Psoas muscle (tissue), 8 donors: ENCODE results near the gene RCOR3. TPM values are rescaled to one million over a fixed set of nuclear protein-coding genes. Genes with fewer than 3 reads are reported as not detected.
"Not testable (repeated sequence)": the region's sequence is repeated elsewhere in the genome, so short reads cannot be mapped to it uniquely, and the experiment has no call there.

Experiments used
- ATAC-seq, 4 donors: fragments of 200-7000 bp; cut with Tn5 transposase; one replicate each; pipeline ENCODE4 v1.9.1; 2020; ENCODE audit warnings: moderate library complexity in 3 of 4, mild to moderate bottlenecking in 2 of 4
- DNase-seq, 2 donors: peaks; one replicate each; pipeline ENCODE4 v3.0.0-alpha.2; 2020
- H3K27ac ChIP-seq: fragments of 200-600 bp; one replicate; pipeline ENCODE4 v1.8.0; 2022
- H3K27me3 ChIP-seq, 3 donors: fragments of 200-600 bp in 1 of 3; one replicate each; pipeline versions ENCODE4 v1.6.1 to v1.8.0; 2013 to 2022; ENCODE audit warnings: low read length in 2 of 3, mild to moderate bottlenecking in 2 of 3, moderate library complexity in 1 of 3; ENCODE audit not compliant: insufficient read depth in 3 of 3
- H3K36me3 ChIP-seq, 2 donors: fragments of 200-600 bp in 1 of 2; one replicate each; pipeline versions ENCODE4 v1.6.1 to v1.8.0; 2013 to 2022; ENCODE audit warnings: low read depth in 1 of 2, mild to moderate bottlenecking in 1 of 2, moderate library complexity in 1 of 2; ENCODE audit not compliant: insufficient read depth in 1 of 2
- H3K4me1 ChIP-seq: fragments of 200-600 bp; one replicate; pipeline ENCODE4 v1.8.0; 2022
- H3K4me3 ChIP-seq: fragments of 200-600 bp; one replicate; pipeline ENCODE4 v1.8.0; 2022; ENCODE audit warnings: mild to moderate bottlenecking
- H3K9me3 ChIP-seq: fragments of 200-600 bp; one replicate; pipeline ENCODE4 v1.8.0; 2022
- WGBS, 3 donors: extraction: QIAGEN DNeasy Blood & Tissue Kit; methylation state at CpG; one replicate each; pipeline versions ENCODE4 v1.1.6 to v1.1.7; 2013; 5-methylcytosine and 5-hydroxymethylcytosine counted together
- intact Hi-C, 2 donors: fragments of 100-400 bp; cut with DNase I; formaldehyde crosslinking; loops; one replicate each; pipeline versions ENCODE4 v1.11.0 to v1.14.2; 2022
- polyA plus RNA-seq, 3 donors: library from polyadenylated mRNA; stranded (reverse); fragments of 200-250 nt; gene quantifications; one replicate each; pipeline ENCODE4 v1.2.3, GENCODE V29; 2013
- total RNA-seq, 4 donors: library from RNA; stranded (reverse); fragmentation: NEBNext Ultra II Directional in 2 of 4; extraction: Animal tissue kit (Norgen Biotek cat#: 25700) in 2 of 4; gene quantifications; one replicate each; pipeline versions ENCODE4 v1.2.1 to v1.2.4, GENCODE V29; 2021 to 2023
- TF ChIP-seq, protein P1 (sequence below): fragments of 200-600 bp; IDR thresholded peaks from one replicate; pipeline ENCODE4 v1.8.0; 2022; ENCODE audit warnings: antibody characterized with exemption
- donor health status: healthy with polysubstance abuse.
- donor health status: DM: no; HTN: no; CAD: no; lungs with moderate emphysema.
- donor health status: Bipolar disorder and iron deficiency.
- donor health status: healthy.
- donor health status: DM: yes; HTN: yes; CAD: no.
- donor health status: DM: no; HTN: no; CAD: no.
- donor health status: DM: no; HTN: no; CAD: no.
- donor health status: DM: yes; HTN: yes; CAD: no.

RCOR3 gene
- total and polyA plus RNA-seq, 7 donors, result 29.4 to 95.7 (median 70.2) TPM

DNA sequence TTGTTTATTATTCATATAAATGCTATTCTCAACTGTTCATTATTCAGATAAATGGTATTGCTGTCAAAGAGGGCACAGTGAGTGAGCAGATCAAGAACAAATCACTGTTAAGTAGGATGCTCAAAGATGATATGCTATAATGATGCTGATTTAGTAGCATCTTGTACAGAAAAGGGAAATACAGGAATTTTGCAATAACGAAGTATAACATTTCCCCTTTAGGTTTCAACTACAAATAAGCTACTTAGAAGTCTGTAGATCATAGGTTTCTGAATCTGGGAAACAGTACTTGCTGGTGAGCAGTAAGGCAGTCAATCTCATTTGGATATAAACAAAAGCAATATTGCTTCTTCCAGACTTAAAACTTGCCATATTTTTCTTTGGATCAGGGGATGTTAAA is 27.3 kb upstream of the RCOR3 start:
- TF ChIP-seq, protein P1, sequence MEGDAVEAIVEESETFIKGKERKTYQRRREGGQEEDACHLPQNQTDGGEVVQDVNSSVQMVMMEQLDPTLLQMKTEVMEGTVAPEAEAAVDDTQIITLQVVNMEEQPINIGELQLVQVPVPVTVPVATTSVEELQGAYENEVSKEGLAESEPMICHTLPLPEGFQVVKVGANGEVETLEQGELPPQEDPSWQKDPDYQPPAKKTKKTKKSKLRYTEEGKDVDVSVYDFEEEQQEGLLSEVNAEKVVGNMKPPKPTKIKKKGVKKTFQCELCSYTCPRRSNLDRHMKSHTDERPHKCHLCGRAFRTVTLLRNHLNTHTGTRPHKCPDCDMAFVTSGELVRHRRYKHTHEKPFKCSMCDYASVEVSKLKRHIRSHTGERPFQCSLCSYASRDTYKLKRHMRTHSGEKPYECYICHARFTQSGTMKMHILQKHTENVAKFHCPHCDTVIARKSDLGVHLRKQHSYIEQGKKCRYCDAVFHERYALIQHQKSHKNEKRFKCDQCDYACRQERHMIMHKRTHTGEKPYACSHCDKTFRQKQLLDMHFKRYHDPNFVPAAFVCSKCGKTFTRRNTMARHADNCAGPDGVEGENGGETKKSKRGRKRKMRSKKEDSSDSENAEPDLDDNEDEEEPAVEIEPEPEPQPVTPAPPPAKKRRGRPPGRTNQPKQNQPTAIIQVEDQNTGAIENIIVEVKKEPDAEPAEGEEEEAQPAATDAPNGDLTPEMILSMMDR, result no peak
- DNase-seq (no peak), ATAC-seq (no peak)
- Histone ChIP-seq H3K36me3 (no peaks in the 10 kb centered on the region), H3K9me3 (no peaks in the 10 kb centered on the region), H3K4me3 (no peak overlapping the region), H3K27me3 (no peaks in the 10 kb centered on the region), H3K27ac (no peak overlapping the region), H3K4me1 (no peaks in the 10 kb centered on the region)
- 60 to 71% (median 61%) methylated on average over 1 of the region's 1 CpG for WGBS, 3 donors
- intact Hi-C loops, result no loop called here

DNA sequence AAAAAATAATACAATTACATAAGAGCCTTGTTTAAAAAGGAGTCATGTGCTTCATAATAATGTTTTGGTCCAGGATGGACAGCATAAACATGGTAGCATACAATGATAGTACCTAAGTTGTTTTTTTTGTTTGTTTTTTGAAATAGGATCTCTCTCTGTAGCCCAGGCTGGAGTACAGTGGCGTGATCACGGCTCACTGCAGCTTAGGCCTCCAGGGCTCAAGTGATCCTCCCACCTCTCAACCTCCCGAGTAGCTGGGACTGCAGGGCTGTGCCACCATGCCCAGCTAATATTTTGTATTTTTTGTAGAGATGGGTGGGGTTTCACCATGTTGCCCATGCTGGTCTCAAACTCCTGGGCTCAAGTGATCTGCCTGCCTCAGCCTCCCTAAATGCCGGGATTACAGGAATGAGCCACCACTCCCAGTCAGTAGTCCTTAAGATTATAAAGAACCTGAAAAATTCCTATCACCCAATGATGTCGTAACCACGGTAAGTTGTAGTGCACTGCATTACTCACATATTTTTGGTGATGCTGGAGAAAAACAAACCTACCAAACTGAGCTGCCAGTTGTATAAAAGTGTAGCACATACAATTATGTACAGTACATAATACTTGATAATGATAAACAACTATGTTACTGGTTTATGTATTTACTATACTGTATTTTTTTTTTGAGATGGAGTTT is 22.4 kb upstream of the RCOR3 start:
- intact Hi-C loops, result no loop called here
- TF ChIP-seq, protein P1, result no peak
- DNase-seq (no peak), ATAC-seq (no peak)
- no peaks in the 10 kb centered on the region for H3K27me3 ChIP-seq
- H3K4me1 ChIP-seq, result no peaks in the 10 kb centered on the region
- H3K9me3 ChIP-seq, result no peaks in the 10 kb centered on the region
- no peaks in the 10 kb centered on the region for H3K36me3 ChIP-seq
- no peak overlapping the region for H3K27ac ChIP-seq
- H3K4me3 ChIP-seq, result no peak overlapping the region
- 79 to 92% (median 85%) methylated on average over 6 of the region's 6 CpGs for WGBS, 3 donors

DNA sequence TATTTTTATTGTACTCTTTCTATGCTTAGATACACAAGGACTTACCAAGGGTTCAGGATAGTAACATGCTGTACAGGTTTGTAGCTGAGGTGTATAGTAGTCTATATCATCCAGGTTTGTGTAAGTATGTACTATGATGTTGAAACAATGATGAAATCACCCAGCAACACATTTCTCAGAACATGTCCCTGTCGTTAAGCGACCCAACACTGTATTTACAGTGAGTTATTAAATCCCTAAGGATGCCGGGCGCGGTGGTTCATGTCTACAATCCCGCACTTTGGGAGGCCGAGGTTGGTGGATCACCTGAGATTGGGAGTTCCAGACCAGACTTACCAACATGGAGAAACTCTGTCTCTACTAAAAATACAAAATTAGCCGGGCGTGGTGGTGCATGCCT is 21.6 kb upstream of the RCOR3 start:
- ATAC-seq, result no peak
- Histone ChIP-seq H3K36me3 (no peaks in the 10 kb centered on the region), H3K27ac (no peak overlapping the region), H3K4me1 (no peaks in the 10 kb centered on the region), H3K27me3 (no peaks in the 10 kb centered on the region), H3K4me3 (no peak overlapping the region), H3K9me3 (no peaks in the 10 kb centered on the region)
- 95 to 100% (median 96%) methylated on average over 9 of the region's 9 CpGs for WGBS, 3 donors
- intact Hi-C loops, result no loop called here
- no peak for DNase-seq
- TF ChIP-seq, protein P1, result no peak

DNA sequence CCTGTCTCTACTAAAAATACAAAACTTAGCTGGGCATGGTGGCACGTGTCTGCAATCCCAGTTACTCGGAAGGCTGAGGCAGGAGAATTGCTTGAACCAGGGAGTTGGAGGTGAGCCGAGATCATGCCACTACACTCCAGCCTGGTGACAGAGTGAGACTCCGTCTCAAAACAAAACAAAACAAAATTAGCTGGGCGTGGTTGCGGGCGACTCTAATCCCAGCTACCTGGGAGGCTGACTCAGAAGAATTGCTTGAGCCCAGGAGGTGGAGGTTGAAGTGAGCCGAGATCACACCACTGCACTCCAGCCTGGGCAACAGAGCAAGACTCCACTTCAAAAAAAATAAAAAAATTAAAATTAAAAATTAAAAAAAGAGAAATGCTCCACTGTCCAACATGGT is 18.6 kb upstream of the RCOR3 start:
- H3K4me3 ChIP-seq, H3K9me3 ChIP-seq, DNase-seq, H3K36me3 ChIP-seq, H3K27ac ChIP-seq, H3K4me1 ChIP-seq, ATAC-seq, H3K27me3 ChIP-seq: not testable (repeated sequence)
- WGBS, 3 donors, result 90 to 96% (median 93%) methylated on average over 8 of the region's 8 CpGs
- intact Hi-C loops, result loop anchor here in 1 of 2 donors (10.0 kb wide), 1 partner anchor 66 kb away; no protein-coding TSS in a partner anchor

DNA sequence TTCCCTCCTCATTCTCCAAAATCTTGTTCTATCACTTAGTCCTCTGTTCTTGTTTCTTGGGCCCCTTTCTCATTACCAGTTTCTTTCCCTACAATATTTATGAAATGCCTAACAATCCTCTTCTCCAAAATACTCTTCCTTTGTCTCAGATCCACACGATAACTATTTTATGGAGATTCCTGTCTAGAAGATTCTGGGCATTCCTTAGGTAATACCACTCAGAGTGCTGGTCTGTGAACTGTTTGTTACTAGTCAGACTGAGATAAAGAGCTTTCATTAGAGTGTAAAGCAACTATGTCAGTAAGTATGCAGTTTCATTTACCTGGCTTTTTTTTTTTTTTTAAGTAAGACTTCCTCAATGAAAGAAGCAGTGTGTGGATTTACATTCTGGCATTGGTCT is 18.1 kb upstream of the RCOR3 start:
- Histone ChIP-seq H3K27me3 (no peaks in the 10 kb centered on the region), H3K4me1 (no peaks in the 10 kb centered on the region), H3K9me3 (no peaks in the 10 kb centered on the region), H3K27ac (no peak overlapping the region), H3K4me3 (no peak overlapping the region), H3K36me3 (no peaks in the 10 kb centered on the region)
- no peak for ATAC-seq
- intact Hi-C loops, result loop anchor here in 1 of 2 donors (10.0 kb wide), 1 partner anchor 66 kb away; no protein-coding TSS in a partner anchor
- no peak for DNase-seq
- TF ChIP-seq, protein P1, result no peak
- WGBS, 3 donors, result 87 to 92% (median 88%) methylated on average over 1 of the region's 1 CpG

DNA sequence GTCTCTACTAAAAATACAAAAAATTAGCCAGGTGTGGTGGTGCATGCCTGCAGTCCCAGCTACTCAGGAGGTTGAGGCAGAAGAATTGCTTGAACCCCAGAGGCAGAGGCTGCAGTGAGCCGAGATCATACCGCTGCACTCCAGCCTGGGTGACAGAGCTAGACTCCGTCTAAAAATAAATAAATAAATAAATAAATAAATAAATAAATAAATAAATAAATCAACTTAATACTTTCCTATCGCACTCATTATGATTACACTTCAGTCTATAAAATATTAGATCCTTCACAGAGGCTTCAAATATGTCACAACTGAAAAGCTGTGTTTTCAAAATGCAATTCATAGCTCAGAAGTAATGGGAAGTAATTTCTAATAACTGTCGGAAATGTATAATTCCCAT is 15.5 kb upstream of the RCOR3 start:
- not testable (repeated sequence) for H3K9me3 ChIP-seq, H3K36me3 ChIP-seq, H3K4me3 ChIP-seq, ATAC-seq, H3K4me1 ChIP-seq, H3K27ac ChIP-seq, DNase-seq, H3K27me3 ChIP-seq
- intact Hi-C loops, result loop anchor here in 1 of 2 donors (10.0 kb wide), 1 partner anchor 69 kb away; no protein-coding TSS in a partner anchor
- 95 to 96% (median 96%) methylated on average over 5 of the region's 5 CpGs for WGBS, 3 donors

DNA sequence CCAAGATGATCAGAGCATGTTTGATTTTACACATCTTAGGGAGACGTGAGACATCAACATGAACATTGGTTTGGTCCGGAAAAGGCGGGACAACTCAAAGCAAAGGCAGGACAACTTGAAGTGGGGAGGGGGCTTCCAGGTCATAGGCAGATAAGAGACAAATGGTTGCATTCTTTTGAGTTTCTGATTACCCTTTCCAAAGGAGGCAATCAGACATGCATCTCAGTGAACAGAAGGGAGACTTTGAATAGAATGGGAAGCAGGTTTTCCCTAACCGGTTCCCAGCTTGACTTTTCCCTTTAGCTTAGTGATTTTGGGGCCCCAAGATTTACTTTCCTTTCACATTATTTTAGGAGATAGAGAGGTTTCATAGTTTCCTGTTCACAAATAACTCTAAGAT is 12.6 kb upstream of the RCOR3 start:
- ATAC-seq, H3K4me3 ChIP-seq, H3K27ac ChIP-seq, DNase-seq, H3K27me3 ChIP-seq, H3K4me1 ChIP-seq, H3K9me3 ChIP-seq, H3K36me3 ChIP-seq: not testable (repeated sequence)
- intact Hi-C loops, result loop anchor here in 1 of 2 donors (10.0 kb wide), 1 partner anchor 72 kb away; no protein-coding TSS in a partner anchor
- WGBS, 3 donors, result 63 to 74% (median 70%) methylated on average over 4 of the region's 4 CpGs
